Brain microvascular endothelial cell (primary cell): Measurements from ENCODE around the gene TRPM2.

Source experiments
- DNase-seq: peaks from one replicate; pipeline ENCODE4 v3.0.0-alpha.2; 2020
- H3K27ac ChIP-seq: fragments of 250-450 bp; sonication (Bioruptor Pico); 2 replicates; pipeline ENCODE4 v1.5.1; 2020; ENCODE audit warnings: mild to moderate bottlenecking, moderate library complexity
- H3K27me3 ChIP-seq: fragments of 250-450 bp; sonication (Bioruptor Pico); replicated peaks from 2 replicates; pipeline ENCODE4 v1.5.1; 2020; ENCODE audit warnings: mild to moderate bottlenecking
- H3K36me3 ChIP-seq: fragments of 250-450 bp; sonication (Bioruptor Pico); replicated peaks from 2 replicates; pipeline ENCODE4 v1.5.1; 2020; ENCODE audit warnings: mild to moderate bottlenecking
- H3K4me3 ChIP-seq: 2 replicates; pipeline ENCODE4 v1.5.1; 2011; ENCODE audit warnings: low read depth, mild to moderate bottlenecking, control low read depth, low read length, moderate library complexity
- in situ Hi-C: cut with HindIII; loops from 2 replicates; pipeline ENCODE4 v1.10.0; 2017; ENCODE audit warnings: low sequenced_read_pairs, low pct_ligation_motif_present
- TF ChIP-seq, protein P1 (sequence below): IDR thresholded peaks from 2 replicates; pipeline ENCODE4 v1.5.1; 2011; ENCODE audit warnings: low read depth, mild to moderate bottlenecking, moderate library complexity, low read length, control low read depth, inconsistent platforms; ENCODE audit errors: missing control alignments

The TRPM2 gene

GRCh38 chr21:44315691-44316203 is 37.7 kb upstream of the TRPM2 start:
- Histone ChIP-seq H3K27me3 (no peaks in the 10 kb centered on the region), H3K36me3 (peaks cover 37% of the 10 kb centered on the region), H3K4me3 (no peak overlapping the region), H3K27ac (no peak overlapping the region)
- TF ChIP-seq, protein P1, sequence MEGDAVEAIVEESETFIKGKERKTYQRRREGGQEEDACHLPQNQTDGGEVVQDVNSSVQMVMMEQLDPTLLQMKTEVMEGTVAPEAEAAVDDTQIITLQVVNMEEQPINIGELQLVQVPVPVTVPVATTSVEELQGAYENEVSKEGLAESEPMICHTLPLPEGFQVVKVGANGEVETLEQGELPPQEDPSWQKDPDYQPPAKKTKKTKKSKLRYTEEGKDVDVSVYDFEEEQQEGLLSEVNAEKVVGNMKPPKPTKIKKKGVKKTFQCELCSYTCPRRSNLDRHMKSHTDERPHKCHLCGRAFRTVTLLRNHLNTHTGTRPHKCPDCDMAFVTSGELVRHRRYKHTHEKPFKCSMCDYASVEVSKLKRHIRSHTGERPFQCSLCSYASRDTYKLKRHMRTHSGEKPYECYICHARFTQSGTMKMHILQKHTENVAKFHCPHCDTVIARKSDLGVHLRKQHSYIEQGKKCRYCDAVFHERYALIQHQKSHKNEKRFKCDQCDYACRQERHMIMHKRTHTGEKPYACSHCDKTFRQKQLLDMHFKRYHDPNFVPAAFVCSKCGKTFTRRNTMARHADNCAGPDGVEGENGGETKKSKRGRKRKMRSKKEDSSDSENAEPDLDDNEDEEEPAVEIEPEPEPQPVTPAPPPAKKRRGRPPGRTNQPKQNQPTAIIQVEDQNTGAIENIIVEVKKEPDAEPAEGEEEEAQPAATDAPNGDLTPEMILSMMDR: no peak
- in situ Hi-C loops: no loop called here
- DNase-seq: no peak

DNA sequence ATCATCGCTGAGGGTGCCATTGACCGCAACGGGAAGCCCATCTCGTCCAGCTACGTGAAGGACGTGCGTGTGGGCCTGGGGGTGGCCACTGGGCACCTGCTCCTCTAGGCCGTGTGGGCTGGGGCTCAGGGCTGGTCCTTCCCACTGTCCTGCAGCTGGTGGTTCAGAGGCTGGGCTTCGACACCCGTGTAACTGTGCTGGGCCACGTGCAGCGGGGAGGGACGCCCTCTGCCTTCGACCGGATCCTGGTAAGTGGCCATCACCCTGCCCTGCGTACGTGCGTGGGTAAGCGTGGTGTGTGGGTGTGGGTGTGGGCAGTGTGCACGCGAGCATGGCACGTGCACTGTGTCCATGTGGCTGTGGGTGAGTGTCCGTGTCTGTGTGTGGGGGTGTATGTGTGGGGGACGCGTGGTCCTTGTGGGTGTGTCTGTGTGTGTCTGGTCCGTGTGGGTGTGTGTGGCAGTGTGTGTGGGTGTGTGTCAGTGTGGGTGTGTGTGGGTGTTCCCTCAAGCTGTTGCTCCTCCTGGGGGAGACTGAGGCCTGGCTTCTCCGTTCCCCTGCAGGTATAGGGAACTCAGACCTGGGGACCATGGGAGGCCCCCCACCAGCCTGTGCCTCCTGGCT is 37.0 kb upstream of the TRPM2 start:
- DNase-seq: no peak
- H3K27ac ChIP-seq: no peak overlapping the region
- no peaks in the 10 kb centered on the region for H3K27me3 ChIP-seq
- TF ChIP-seq, protein P1: no peak
- peaks cover 34% of the 10 kb centered on the region for H3K36me3 ChIP-seq
- in situ Hi-C loops: no loop called here
- H3K4me3 ChIP-seq: no peak overlapping the region

GRCh38 chr21:44317241-44317782 is 36.1 kb upstream of the TRPM2 start:
- H3K27ac ChIP-seq: no peak overlapping the region
- DNase-seq: no peak
- H3K36me3 ChIP-seq: peaks cover 33% of the 10 kb centered on the region
- H3K27me3 ChIP-seq: no peaks in the 10 kb centered on the region
- no peak overlapping the region for H3K4me3 ChIP-seq
- TF ChIP-seq, protein P1: no peak
- in situ Hi-C loops: no loop called here

DNA sequence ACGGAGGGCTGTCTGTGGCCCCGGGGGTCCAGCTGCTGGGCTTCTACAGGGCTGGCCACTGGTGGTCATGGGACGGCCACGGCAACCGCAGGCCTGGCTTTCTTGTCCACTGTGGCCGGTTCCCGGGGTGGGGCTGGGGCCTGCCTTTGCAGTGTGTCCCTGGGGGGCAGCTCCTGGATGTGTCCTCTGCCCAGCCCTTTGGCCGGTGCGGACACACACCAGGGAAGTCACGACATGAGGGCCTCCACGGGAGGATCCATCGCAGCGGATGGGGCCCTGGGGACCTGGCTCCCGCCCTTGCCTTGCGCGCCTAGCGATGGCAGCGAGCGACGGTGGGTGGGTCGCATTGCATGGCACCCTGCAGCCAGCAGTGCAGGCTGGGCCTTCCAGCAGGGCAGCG is 35.5 kb upstream of the TRPM2 start:
- in situ Hi-C loops: no loop called here
- Histone ChIP-seq H3K27ac (no peak overlapping the region), H3K4me3 (no peak overlapping the region), H3K27me3 (no peaks in the 10 kb centered on the region), H3K36me3 (peaks cover 34% of the 10 kb centered on the region)
- TF ChIP-seq, protein P1: no peak
- DNase-seq: no peak

- H3K36me3 ChIP-seq: peaks cover 27% of the 10 kb centered on the region
- no peak overlapping the region for H3K27ac ChIP-seq
- DNase-seq: no peak
- H3K4me3 ChIP-seq: no peak overlapping the region
- no peaks in the 10 kb centered on the region for H3K27me3 ChIP-seq
- TF ChIP-seq, protein P1: no peak
- in situ Hi-C loops: no loop called here
These were observed 34.7 kb upstream of the TRPM2 start for GRCh38 chr21:44318489-44319285.
